Fibroblast of lung (primary cell): ENCODE measurements around the gene KLC1. TPM values are rescaled to one million over a fixed set of nuclear protein-coding genes. Genes with fewer than 3 reads are reported as not detected.
"Not testable (repeated sequence)": the region's sequence is repeated elsewhere in the genome, so short reads cannot be mapped to it uniquely, and the experiment has no call there.

ENCODE experiments used
- DNase-seq, 2 donors: peaks; one replicate each; pipeline versions ENCODE4 v3.0.0 to v3.0.0-alpha.2; 2010; ENCODE audit warnings: low read depth in 2 of 2
- H2AFZ ChIP-seq: 2 replicates; pipeline ENCODE4 v1.5.1; 2012; ENCODE audit warnings: low read length, control low read depth, inconsistent platforms
- H3K27ac ChIP-seq: 2 replicates; pipeline ENCODE4 v1.5.1; 2011; ENCODE audit warnings: low read length, control low read depth; ENCODE audit not compliant: insufficient read depth
- H3K27me3 ChIP-seq: 2 replicates; pipeline ENCODE4 v1.5.1; 2011; ENCODE audit warnings: mild to moderate bottlenecking, low read length; ENCODE audit not compliant: control insufficient read depth, insufficient read depth
- H3K36me3 ChIP-seq: 2 replicates; pipeline ENCODE4 v1.5.1; 2011; ENCODE audit warnings: low read length; ENCODE audit not compliant: control insufficient read depth, insufficient read depth
- H3K4me1 ChIP-seq: 2 replicates; pipeline ENCODE4 v1.5.1; 2011; ENCODE audit warnings: low read length; ENCODE audit not compliant: control insufficient read depth, insufficient read depth; ENCODE audit errors: extremely low read depth
- H3K4me2 ChIP-seq: 2 replicates; pipeline ENCODE4 v1.5.1; 2011; ENCODE audit warnings: low read length, control low read depth; ENCODE audit not compliant: insufficient read depth; ENCODE audit errors: extremely low read depth
- H3K4me3 ChIP-seq, 4 experiments: fragments of 200-600 bp in 1 of 4; sonication (generic) in 1 of 4; replicated peaks in 1 of 4; 2 replicates each; pipeline ENCODE4 v1.5.1; 2011 to 2016; ENCODE audit warnings: low read length in 4 of 4, low read depth in 3 of 4, mild to moderate bottlenecking in 3 of 4, control low read depth in 2 of 4, inconsistent platforms in 1 of 4, mixed read lengths in 1 of 4; ENCODE audit not compliant: insufficient read depth in 1 of 4; ENCODE audit errors: control extremely low read depth in 1 of 4
- H3K79me2 ChIP-seq: 2 replicates; pipeline ENCODE4 v1.5.1; 2012; ENCODE audit warnings: mild to moderate bottlenecking, low read length, inconsistent platforms; ENCODE audit not compliant: control insufficient read depth, insufficient read depth
- H3K9ac ChIP-seq: 2 replicates; pipeline ENCODE4 v1.5.1; 2011; ENCODE audit warnings: mild to moderate bottlenecking, low read length, control low read depth; ENCODE audit not compliant: insufficient read depth
- H3K9me3 ChIP-seq: 2 replicates; pipeline ENCODE4 v1.5.1; 2012; ENCODE audit warnings: low read depth, low read length; ENCODE audit not compliant: control insufficient read depth, insufficient read depth
- H4K20me1 ChIP-seq: 2 replicates; pipeline ENCODE4 v1.5.1; 2011; ENCODE audit warnings: low read length; ENCODE audit not compliant: control insufficient read depth, insufficient read depth; ENCODE audit errors: extremely low read depth
- CTCF ChIP-seq, 2 donors: IDR thresholded peaks in 1 of 2; conservative IDR thresholded peaks in 1 of 2; 1 replicate in 1 of 2; 2 replicates in 1 of 2; pipeline ENCODE4 v1.5.1; 2011 to 2012; ENCODE audit warnings: low read length in 2 of 2, control low read depth in 1 of 2, inconsistent platforms in 1 of 2, low read depth in 1 of 2, mild to moderate bottlenecking in 1 of 2
- EZH2 ChIP-seq: IDR thresholded peaks from 2 replicates; pipeline ENCODE4 v1.5.1; 2012; ENCODE audit warnings: low read length, control low read depth, mild to moderate bottlenecking; ENCODE audit errors: missing control alignments
- polyA plus RNA-seq, 2 donors: library from polyadenylated mRNA; depleted of rRNA in 1 of 2; stranded (reverse) in 1 of 2; unstranded in 1 of 2; fragments of >200 nt; gene quantifications; 2 replicates each; pipeline ENCODE4 v1.2.1, GENCODE V29; 2011 to 2012; ENCODE audit warnings: missing spikeins in 1 of 2
- total RNA-seq: library from RNA; depleted of rRNA; stranded (reverse); fragments of >200 nt; gene quantifications from 2 replicates; pipeline ENCODE4 v1.2.1, GENCODE V29; 2014

The KLC1 gene
- total and polyA plus RNA-seq, 2 donors (not counting 1 experiment from before 2014, with no cell fraction given), result 180 to 219 TPM

GRCh38 chr14:103651585-103651984, 22.6 kb downstream of the KLC1 start:
- Histone ChIP-seq H3K27ac (no peak overlapping the region), H3K9me3 (no peaks in the 10 kb centered on the region), H3K27me3 (no peaks in the 10 kb centered on the region), H3K36me3 (peaks cover 6% of the 10 kb centered on the region), H2AFZ (no peak overlapping the region), H3K4me1 (peaks cover 10% of the 10 kb centered on the region), H3K79me2 (peaks cover 86% of the 10 kb centered on the region), H3K9ac (no peak overlapping the region), H3K4me2 (no peak overlapping the region), H4K20me1 (no peaks in the 10 kb centered on the region), H3K4me3 (no peak overlapping the region)
- TF ChIP-seq EZH2, result no peak
- no peak for TF ChIP-seq CTCF (conservative IDR thresholded peaks at IDR 0.05 in 1 of 2, IDR thresholded peaks at IDR 0.05 in 1 of 2; ENCODE audit: low read depth in 1 of 2, low read length in 2 of 2)
- DNase-seq, result no peak

GRCh38 chr14:103652806-103653205, 23.8 kb downstream of the KLC1 start:
- DNase-seq, result no peak
- Histone ChIP-seq H3K79me2 (peaks cover 80% of the 10 kb centered on the region), H3K4me3 (no peak overlapping the region), H3K4me1 (peaks cover 17% of the 10 kb centered on the region), H3K9ac (no peak overlapping the region), H4K20me1 (no peaks in the 10 kb centered on the region), H3K27ac (no peak overlapping the region), H2AFZ (no peak overlapping the region), H3K27me3 (no peaks in the 10 kb centered on the region), H3K36me3 (peaks cover 6% of the 10 kb centered on the region), H3K9me3 (no peaks in the 10 kb centered on the region), H3K4me2 (peak overlapping the region; percentile 7)
- TF ChIP-seq CTCF (conservative IDR thresholded peaks at IDR 0.05 in 1 of 2, IDR thresholded peaks at IDR 0.05 in 1 of 2; ENCODE audit: low read depth in 1 of 2, low read length in 2 of 2) (no peak), EZH2 (no peak)

GRCh38 chr14:103653336-103653735, 24.3 kb downstream of the KLC1 start:
- H3K9ac ChIP-seq, H4K20me1 ChIP-seq, H3K4me3 ChIP-seq, H3K36me3 ChIP-seq, H2AFZ ChIP-seq, H3K27ac ChIP-seq, H3K27me3 ChIP-seq, H3K9me3 ChIP-seq: not testable (repeated sequence)
- DNase-seq, result peak in 1 of 2 donors; percentile 58
- peaks cover 80% of the 10 kb centered on the region for H3K79me2 ChIP-seq
- peaks cover 20% of the 10 kb centered on the region for H3K4me1 ChIP-seq
- peak overlapping the region; percentile 26 for H3K4me2 ChIP-seq
